A204.1 (cell line): Measurements from ENCODE around the gene TAF8.

Experiments used
- FAIRE-seq: peaks from 2 replicates; lab custom pipeline; 2012; peaks lifted over from hg19 to GRCh38; lab: Jason Lieb, UNC

Gene TAF8

DNA sequence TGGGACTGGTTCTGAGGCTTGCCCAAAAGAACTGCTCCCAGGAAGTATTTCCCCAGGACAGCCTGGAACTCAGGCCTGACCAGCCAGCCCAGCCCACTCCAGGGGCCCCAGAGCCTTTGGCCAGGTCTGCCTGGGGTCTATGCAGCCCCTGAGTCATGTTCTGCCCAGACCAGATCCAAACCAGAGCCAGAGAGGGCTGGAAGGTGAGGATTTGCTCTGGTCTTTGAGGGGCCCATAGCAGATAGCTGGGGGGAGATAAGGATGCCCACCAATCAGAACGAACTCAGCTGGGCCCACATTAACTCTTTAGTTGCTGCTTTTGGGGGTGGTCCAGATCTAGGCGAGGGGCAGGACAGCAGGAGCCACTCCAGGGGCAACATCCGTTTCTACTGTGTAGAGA lies 75.3 kb downstream of the TAF8 start:
- FAIRE-seq: no peak

DNA sequence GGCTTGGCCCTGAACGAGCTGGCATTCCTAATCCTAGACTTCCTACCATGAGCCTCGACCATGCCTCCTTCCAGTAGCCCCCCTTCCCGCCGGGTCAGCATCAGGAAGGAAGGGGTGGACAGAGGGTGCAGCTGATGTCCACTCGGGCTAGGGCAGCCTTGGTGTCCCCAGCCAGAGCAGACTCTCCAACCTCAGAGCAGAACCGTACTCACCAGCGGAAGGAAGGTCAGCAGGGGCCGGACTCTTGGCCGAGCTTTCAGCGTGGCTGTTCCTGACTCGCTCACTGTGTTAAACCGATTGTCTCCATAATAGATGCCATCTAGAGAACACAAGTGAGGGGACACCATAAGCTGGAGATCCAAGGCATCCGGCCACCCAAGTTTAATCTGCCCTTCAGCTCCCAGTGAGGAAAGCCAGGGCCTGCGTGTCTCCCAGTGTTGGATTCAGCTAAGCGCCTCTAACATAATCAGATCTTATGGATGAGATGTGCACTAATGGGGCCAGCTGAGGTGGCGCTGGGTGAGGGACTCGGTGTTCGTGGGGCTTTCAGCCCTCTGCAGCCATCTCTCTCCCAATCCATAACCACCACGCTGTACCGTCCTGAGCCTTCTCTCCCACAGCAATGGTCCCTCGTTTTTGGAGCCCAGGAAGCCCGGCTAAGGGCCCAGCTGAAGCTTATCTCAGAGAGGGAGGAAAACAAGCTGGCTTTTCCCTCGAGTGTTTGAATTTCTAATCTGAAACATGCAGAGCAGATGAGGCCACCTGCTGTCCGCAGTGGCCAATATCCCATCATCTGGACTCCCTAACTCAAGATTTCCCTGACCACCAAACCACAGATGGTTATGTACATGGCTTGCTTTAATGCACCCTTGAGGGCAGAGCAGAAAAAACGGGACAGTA lies 78.4 kb downstream of the TAF8 start:
- FAIRE-seq: no peak

DNA sequence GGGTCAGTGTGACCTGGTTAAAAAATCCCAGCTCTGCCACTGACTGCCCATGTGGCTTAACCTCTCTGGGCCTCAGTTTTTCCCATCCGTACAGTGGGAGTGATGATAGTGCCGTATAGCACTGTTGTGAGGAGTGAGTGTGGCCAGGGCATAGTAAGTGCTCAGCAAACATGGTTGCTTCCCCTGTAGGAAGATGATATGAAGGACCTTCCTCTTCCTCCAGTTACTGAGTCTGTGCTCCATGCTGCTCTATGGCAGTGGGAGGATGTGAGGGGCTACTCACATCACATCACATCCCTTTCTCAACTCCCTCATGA lies 79.0 kb downstream of the TAF8 start:
- no peak for FAIRE-seq

DNA sequence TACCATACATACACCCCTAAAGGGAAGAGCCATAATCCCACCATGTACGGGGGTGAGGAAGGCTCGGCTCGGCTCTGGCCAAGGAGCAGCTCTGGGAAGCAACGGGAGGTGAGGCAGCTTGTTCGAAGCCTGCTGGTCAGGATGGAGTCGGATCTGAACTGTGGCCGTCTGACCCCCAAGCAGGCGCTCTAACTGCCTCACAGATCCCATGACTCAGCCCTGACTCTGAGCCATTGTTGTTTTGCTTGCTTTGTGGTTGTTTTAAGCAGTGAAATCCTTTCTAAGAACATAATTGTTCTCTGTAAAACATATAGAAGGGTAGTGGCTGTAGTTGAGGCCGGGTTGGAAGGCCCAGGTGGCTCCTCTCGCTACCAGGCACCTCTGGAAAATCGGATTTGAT lies 81.2 kb downstream of the TAF8 start:
- FAIRE-seq: no peak

DNA sequence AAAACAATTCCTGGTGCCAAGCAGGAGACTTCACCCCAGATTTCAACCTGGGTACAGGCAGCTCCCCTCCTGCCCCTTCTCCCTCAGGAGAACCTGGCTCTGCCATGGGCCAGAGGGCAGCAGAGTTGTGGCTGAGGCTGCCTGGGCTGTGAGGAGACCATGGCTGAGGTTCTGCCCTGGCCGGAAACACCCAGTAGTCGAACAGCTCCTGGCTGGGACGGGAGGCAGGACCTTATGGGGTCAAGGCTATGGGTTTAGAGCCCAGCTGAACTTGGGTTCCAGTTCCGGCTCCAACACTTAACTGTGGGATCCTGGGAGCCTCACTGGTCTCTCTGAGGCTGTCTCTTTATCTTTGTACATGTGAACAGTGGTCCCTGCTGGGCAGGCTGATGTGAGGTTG lies 83.6 kb downstream of the TAF8 start:
- FAIRE-seq: no peak

DNA sequence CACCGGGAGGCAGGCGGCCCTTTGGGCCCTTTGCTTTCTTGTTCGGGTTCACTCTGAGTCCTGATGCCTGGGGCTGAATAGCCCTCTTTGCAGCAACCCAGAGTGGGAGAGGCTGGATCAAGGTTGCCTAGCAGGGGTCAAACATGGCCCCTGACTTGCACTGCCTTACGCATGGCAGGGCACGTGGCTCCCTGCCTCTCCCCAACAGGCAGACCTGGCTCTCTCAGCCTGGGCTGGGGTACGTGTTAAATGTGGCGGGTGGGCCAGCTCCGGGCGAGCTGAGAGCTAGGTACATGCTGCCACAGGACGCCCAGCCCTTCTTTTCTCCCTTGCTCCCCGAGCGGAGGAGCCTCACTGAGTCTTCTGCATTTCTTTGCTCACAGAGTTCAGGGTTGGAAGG lies 84.8 kb downstream of the TAF8 start:
- no peak for FAIRE-seq

DNA sequence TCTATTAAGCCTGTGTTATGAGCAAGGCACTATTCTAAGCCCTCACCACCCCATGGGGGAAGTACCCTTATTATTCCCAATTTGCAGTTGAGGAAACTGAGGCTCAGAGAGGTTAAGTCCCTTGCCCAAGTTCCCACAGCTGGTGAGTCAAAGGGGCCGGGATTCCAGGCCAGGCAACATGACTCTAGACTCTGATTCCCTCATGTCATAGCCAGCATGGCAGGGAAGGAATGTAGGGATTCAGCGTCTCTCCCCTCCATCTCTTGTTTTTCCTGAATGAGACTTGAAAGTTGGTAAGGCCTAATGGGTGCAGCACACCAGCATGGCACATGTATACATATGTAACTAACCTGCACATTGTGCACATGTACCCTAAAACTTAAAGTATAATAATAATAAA lies 85.4 kb downstream of the TAF8 start:
- FAIRE-seq: no peak

DNA sequence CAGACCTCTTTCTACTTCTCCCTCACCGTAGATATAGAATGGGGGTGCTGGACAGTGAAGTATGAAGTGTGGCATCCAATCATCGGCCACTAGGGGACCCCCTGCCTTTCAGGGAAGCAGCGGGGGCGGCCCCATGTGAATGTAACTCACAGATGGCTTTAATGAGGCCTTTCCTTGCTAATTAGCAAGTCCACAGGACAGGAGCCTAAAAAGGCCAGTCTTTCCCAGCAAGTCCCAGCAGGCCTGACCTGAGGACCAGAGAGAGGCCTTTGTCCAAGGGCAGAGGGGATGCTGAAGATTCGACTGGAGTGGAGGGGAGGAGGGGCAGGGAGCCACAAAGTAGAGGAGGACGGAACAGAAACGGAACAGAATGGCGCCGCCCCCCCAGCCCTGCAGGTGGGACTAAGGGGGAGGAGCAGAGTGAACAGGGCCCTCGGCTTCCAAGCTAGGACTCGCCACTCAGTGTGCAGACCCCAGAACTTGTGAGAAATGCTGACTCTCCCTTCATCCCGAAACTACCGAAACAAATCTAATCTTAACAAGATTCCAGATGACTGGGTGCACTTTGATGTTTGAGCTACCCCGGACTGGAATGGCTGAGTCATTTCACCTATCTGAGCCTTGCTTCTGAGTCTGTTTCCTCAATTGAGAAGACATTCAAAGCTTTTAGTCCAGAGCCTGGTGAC lies 86.3 kb downstream of the TAF8 start:
- no peak for FAIRE-seq
